Stimulated activated CD8-positive, alpha-beta memory T cell treated with anti-CD3 and anti-CD28 coated beads, Interleukin-15, amount 100 ng/mL, for 4 hours (primary cell): ENCODE data around the gene NME7.

ENCODE experiments used
- DNase-seq, 2 donors: peaks; one replicate each; pipeline ENCODE4 v3.0.0-alpha.2; 2020; ENCODE audit warnings: low read depth in 2 of 2

NME7 gene

GRCh38 chr1:169156580-169156979 is 211.0 kb downstream of the NME7 start:
- DNase-seq = no peak

GRCh38 chr1:169155675-169156074 is 211.9 kb downstream of the NME7 start:
- no peak for DNase-seq

- no peak for DNase-seq
Observed at GRCh38 chr1:169151338-169151837, 216.2 kb downstream of the NME7 start.

- DNase-seq = no peak
Observed at GRCh38 chr1:169150641-169151337, 216.8 kb downstream of the NME7 start.

- DNase-seq = no peak
Observed at GRCh38 chr1:169149555-169150286, 217.9 kb downstream of the NME7 start.

GRCh38 chr1:169148472-169149252 is 218.9 kb downstream of the NME7 start:
- no peak for DNase-seq

- DNase-seq = no peak
Observed at GRCh38 chr1:169146576-169147214, 220.9 kb downstream of the NME7 start.

GRCh38 chr1:169144941-169145626 is 222.5 kb downstream of the NME7 start:
- DNase-seq = no peak

GRCh38 chr1:169143984-169144383 is 223.6 kb downstream of the NME7 start:
- no peak for DNase-seq

- DNase-seq = no peak
Observed at GRCh38 chr1:169143346-169143745, 224.3 kb downstream of the NME7 start.

- no peak for DNase-seq
Observed at GRCh38 chr1:169142129-169142528, 225.5 kb downstream of the NME7 start.

GRCh38 chr1:169141356-169141755 is 226.2 kb downstream of the NME7 start:
- DNase-seq = no peak

GRCh38 chr1:169138866-169139670 is 228.5 kb downstream of the NME7 start:
- DNase-seq = no peak

GRCh38 chr1:169137357-169137756 is 230.2 kb downstream of the NME7 start:
- DNase-seq = no peak

GRCh38 chr1:169133801-169134502 is 233.6 kb downstream of the NME7 start:
- DNase-seq = no peak

GRCh38 chr1:169133228-169133576 is 234.4 kb downstream of the NME7 start:
- DNase-seq = no peak

GRCh38 chr1:169132512-169133227 is 234.9 kb downstream of the NME7 start:
- no peak for DNase-seq

- no peak for DNase-seq
Observed at GRCh38 chr1:169130683-169131082, 236.9 kb downstream of the NME7 start.

GRCh38 chr1:169129109-169129784 is 238.3 kb downstream of the NME7 start:
- DNase-seq = no peak
